Right forelimb (tissue), 1 donor: Measurements from ENCODE around the gene CCDC66.

Source experiments
- DNase-seq: peaks from one replicate; pipeline ENCODE4 v3.0.0-alpha.2; 2018

CCDC66 gene

DNA sequence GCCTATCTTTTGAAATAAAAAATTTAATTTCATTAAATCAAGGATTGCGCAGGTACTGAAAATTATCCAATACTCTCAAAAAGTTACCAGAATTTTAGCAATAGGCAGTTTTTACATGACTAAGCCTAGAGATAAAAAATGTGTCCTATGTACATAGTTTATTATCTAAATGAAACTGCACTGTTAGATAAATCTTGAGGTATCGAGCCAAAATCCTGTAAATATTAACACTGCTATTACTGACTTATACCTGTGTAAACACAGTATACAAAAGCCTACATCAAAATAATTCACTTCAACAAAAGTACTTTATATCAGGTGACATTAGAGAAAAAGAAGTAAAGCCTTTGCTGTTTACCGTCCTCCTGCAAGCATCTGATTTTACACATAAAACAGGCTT, 65.4 kb downstream of the CCDC66 start:
- DNase-seq = no peak

DNA sequence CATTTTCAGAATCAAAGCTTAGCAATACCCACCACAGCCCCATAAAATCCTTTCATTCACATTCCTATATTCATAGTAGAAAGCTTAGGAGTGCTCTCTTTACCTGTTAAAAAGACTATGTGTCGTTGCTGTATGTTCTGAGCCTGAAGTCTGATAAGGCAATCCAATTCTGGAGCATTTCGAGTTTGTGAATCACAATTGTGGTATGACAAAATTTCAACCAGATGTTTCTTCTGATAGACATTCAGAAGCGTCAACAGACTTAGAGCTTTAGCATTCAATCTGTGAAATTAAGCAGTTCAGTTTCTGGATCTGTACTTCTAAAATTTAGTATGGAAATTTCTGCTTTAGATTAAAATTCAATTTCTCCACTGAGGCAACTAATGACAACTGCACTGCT, 67.8 kb downstream of the CCDC66 start:
- DNase-seq = no peak

DNA sequence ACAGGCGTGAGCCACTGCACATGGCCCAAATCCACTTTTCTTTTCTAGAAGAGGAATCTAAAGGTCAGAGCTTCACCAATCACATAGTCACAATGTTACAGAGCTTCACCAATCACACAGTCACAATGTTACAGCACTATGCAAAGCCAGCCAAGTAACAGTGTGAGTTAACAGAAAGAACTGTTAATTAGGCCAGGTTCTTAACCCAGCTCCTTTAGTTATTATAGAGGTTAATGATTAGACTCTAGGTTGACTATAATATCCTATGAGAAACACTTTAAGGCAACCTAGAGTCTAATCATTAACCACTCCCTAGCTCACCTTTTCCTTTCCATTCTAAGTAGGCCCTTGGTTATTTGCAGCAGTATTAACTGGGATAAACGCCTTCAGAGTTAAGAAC, 72.1 kb downstream of the CCDC66 start:
- DNase-seq = no peak

DNA sequence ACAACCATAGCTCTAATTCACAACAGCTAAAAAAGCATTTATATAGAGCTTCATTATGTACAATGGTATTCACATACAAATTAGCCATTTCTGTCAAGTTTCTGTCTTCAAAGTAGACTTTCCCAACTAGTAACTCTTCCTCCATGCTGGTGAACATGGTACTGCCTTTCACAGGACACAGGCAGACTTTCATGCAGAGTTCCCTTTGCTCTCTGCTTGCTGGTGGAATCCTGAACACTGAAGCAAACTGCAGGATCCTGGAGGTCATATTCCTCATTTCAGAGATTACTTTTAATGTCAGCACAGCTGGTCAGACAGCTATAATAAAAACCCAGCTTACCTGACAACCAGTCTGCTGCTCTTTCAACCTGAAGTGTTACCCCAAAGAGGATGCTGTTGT, 72.5 kb downstream of the CCDC66 start:
- no peak for DNase-seq

DNA sequence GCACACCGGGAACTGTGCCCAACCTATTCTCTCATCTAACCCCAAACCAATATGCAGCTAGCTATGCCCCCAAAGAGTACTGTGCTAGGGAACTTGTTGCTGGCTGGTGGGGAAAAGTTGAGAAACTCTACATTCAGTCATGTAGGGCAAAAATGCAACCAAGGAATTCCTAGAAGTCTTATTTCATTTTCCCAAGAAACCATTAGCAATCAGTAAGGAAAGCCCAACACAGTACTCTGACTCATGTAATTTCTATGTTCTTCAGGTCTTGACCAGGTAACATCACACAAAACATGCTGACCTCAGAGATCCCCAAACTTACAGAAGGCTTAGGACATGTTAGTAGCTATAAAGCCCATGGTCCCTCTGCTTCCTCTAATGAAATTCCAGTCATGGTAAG, 74.0 kb downstream of the CCDC66 start:
- DNase-seq = no peak

DNA sequence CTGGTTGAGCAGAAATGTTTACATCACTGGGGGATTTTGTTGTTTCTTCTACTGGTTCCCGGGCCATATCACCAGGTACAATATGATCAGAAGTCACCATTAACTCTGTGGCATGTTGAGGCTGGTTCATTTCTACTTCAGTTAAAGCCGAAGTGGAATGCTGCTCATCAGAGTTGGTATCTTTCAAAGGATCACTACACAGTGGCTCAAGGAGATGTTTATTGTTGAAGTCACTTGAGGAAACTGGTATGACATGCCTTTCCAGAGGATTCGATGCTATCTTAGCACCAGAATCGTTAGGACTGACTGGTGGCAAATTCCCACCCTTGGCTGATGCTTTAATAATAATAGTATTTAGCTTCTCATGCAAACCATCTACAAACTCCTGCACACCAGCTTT, 76.2 kb downstream of the CCDC66 start:
- no peak for DNase-seq

DNA sequence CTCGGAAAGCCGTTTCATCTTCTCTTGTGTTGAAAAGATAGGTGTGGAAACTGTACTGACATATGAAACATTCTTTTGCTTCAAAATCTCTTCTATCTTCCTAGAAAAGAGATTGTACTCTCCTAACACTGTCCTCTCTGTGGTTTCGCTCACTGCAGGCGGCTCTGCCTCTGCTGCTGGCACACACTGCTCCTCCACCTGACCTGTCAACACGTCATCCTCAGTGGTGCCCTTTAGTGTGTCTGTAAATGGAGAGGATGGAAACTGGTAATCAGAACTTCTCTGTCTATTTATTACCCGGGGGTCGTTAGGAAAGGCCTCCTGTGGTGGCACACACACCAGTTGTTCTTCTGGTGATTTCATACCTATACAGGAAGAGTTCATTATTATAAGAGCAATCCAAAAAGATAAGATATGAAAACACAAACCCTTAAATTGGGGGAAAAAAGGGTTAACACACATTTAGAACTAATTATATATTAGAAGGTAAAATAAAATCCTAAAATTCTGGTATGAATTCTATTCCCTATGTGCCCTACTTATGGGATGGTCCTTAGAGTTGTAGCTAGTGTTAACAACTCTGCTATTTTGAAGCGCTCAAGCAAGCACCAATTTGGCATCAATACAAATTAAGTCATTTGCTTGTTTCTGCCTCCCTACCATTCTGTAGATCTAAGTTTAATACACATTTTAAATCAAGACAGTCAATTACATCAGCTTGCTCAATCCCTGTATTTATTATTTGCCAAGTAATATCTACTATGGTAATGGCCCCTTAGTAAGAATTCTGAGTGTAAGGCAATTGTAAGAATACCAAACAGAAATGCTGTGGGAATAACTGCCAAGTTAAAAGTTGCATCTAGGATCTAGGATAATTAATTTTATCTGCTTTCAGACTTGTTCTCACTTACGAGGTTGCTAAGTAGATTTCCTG, 76.9 kb downstream of the CCDC66 start:
- no peak for DNase-seq

DNA sequence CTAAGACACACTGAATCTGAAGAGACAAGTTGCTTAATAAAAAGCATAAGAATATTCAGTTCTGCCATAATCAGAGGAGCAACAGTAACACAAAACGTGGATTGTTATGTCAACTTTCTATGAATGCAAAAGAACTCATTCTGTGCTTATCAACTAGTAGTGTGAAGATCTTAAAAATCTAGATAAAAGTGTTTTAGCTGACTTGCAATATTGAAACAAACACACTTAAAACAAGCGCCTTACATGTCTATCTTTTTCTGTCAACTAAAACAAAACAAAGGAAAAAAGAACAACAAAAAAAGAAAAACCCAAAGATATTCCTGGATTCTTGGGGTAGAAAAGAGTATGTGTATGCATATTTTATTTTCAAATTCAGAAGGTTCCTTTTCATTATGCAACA, 88.4 kb downstream of the CCDC66 start:
- no peak for DNase-seq

DNA sequence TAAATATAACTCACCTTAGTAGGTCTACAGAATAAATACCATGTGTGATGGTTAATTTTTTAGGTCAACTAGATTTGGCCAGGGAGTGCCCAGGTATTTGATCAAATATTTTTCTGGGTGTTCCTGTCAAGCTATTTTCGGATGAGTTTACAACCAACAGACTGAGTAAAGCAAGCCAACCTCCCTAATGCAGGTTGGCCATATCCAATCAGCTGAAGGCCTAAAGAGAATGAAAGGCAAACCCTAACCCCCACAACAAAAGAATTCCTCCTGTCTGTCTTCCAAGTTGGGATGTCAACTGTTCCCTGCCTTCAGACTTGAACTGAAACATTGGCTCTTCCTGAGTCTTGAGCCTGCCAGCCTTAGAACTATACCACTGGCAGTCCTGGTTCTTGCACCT, 97.5 kb downstream of the CCDC66 start:
- no peak for DNase-seq

DNA sequence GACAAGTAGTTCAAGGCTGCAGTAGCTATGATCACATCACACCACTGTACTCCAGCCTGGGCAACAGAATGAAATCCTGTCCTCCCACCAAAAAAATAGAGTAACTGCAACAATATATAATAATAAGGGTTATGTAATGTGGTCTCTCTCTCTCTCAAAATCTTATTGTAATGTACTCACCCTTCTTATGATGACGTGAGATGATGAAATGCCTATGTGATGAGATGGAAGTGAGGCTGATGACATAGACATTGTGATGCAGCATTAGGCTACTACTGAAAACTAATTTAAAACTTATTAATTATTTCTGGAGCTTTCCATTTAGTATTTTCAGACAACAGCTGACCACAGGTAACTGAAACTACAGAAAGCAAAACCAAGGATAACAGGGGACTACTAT, 98.7 kb downstream of the CCDC66 start:
- no peak for DNase-seq

DNA sequence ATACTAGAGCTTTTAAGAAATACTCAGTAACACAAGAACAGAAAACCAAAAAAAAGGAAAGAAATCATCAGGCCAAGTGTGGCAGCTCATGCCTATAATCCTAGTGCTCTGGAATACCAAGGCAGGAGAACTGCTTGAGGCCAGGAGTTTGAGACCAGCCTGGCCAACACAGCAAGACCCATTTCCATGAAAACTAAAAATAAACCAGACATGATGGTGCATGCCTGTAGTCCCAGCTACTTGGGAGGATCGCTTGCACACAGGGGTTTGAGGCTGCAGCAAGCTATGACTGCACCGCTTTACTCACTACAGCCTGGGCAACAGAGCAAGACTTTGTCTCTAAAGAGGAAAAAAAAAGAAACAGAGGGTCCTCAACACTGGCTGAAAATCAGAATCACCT, 107.8 kb downstream of the CCDC66 start:
- no peak for DNase-seq

DNA sequence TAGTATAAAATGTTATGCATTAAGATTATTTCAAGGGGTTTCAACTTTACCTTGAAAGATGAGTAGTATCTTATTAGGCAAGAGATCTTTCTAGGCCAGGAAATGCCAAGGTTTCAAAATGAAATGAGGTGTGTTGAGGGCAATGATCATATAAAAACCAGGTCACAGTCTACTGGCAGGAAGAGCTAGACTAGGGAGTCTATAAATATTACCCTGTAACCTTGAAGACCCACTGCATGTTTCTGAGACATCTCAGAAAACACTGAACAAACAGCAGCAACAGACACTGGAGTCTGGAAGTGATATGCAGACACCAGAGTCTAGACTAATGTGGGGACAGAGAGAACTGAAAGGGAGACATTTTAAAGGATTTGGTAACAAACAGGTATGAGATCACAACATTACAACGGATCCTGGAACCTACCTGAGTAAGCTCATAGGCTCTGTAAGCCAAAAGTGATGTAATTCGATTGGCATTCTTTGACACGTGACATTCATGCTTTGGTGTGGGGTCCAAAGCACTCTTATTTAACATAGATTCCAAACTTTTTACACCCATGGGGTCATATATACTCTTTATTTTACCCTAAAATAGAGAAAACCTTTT, 111.1 kb downstream of the CCDC66 start:
- no peak for DNase-seq
